Measurements from ENCODE around the gene PCNX1.
A peak's percentile ranks its signal among the peaks of the same experiment; 100 is the strongest.

PCNX1 gene

DNA sequence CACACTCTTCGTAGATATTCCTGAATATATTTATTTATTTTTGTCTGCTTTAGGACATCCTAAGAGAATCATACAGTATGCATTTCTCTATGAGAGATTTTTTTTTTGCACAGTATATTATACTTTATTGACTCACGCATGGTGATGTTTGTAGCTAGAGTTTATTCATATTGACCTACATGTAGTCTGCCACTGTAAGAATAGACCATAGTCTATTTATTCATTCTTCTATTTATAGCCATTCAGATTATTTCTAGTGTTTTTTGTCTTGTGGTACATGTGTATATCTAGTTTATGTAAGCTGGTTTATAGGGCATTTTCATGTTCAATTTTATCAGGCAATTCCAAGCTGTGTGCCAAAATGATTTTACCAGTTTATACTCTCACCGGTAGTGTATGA is 45.2 kb downstream of the PCNX1 start:
- no peak for DNase-seq (ENCODE audit: extremely low read depth, low read depth)
- TF ChIP-seq, protein P1, sequence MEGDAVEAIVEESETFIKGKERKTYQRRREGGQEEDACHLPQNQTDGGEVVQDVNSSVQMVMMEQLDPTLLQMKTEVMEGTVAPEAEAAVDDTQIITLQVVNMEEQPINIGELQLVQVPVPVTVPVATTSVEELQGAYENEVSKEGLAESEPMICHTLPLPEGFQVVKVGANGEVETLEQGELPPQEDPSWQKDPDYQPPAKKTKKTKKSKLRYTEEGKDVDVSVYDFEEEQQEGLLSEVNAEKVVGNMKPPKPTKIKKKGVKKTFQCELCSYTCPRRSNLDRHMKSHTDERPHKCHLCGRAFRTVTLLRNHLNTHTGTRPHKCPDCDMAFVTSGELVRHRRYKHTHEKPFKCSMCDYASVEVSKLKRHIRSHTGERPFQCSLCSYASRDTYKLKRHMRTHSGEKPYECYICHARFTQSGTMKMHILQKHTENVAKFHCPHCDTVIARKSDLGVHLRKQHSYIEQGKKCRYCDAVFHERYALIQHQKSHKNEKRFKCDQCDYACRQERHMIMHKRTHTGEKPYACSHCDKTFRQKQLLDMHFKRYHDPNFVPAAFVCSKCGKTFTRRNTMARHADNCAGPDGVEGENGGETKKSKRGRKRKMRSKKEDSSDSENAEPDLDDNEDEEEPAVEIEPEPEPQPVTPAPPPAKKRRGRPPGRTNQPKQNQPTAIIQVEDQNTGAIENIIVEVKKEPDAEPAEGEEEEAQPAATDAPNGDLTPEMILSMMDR (IDR thresholded peaks at IDR 0.05; ENCODE audit: low read depth, low read length) = no peak

DNA sequence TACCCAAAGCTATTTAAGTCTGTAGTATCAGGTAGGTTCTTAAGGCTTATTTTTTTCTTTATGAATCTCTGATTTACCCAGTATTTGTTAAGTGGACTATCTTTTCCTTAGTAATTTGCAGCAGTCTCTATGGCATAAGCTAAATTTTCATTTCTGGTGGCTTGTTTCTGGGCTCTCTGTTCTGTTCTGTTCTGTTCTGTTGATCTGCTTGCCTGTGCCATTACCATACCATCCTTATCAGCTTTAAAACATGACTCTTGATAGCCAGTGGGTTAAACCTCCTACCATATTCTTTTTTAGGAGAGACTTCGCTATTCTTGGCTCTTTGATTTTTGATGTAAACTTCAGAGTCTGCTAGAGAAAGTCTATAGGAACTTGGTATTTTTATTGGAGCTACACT is 46.8 kb downstream of the PCNX1 start:
- TF ChIP-seq, protein P1 (IDR thresholded peaks at IDR 0.05; ENCODE audit: low read depth, low read length) = no peak
- DNase-seq (ENCODE audit: extremely low read depth, low read depth) = no peak

DNA sequence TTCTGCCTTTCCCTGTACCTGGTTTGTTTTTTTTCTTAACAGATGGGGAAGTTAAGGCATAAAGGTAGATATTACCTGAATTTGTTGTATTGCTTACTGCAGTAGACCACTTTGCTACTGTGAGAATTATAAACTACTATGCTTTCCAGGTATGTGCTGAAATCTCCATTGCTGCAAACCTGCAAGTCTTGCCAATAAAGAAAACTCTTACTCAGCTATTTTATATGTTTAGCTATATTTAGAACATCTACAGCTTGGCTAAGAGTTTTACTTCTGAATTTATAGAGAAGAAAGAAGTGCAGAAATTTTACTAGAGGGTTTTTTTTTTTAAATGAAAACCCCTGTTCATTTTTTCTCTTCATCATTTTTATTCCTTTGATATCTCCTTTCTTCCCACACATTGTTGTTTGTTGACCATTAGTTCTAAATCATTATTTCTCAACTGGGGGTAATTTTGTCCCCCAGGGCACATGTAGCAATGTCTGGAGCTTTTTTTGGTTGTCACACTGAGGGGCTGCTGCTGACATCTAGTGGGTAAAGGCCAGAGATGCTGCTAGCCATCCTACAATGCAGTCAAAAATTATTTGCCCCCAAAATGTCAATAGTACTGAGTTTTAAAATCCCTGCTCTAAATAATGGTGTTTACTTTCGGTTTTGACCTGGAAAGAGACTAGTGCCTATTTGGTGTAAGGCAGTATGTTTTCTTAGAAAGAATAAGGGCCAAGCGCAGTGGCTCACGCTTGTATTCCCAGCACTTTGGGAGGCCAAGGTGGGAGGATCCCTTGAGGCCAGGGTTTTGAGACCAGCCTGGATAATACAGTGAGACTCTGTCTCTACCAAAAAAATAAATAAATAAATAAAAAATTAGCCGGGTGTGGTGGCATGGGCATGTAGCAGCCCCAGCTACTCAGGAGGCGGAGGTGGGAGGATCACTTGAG is 48.6 kb downstream of the PCNX1 start:
- TF ChIP-seq, protein P1 (IDR thresholded peaks at IDR 0.05; ENCODE audit: low read depth, low read length) = peak; percentile 72
- peak; percentile 10 for DNase-seq (ENCODE audit: extremely low read depth, low read depth)

- TF ChIP-seq, protein P1 (IDR thresholded peaks at IDR 0.05; ENCODE audit: low read depth, low read length) = no peak
- DNase-seq (ENCODE audit: extremely low read depth, low read depth) = no peak
Observed at GRCh38 chr14:70956511-70956910, 49.3 kb downstream of the PCNX1 start.

DNA sequence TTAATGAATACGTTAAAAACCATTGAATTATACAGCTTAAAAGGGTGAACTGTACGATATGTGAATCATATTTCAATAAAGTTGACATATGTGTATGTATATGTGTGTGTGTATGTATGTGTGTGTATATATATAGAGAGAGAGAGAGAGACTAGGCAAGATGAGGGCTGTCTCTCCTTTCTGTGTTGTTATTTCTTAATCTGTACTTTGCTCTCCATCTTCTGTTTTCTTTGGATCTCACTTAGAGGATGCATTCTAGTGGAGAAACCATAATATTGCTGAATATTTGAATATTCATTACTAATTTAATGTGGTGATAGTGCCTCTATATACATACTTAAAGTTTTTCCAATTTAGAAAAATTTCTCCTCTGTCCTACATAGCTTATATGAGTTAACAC is 50.5 kb downstream of the PCNX1 start:
- TF ChIP-seq, protein P1 (IDR thresholded peaks at IDR 0.05; ENCODE audit: low read depth, low read length) = no peak

DNA sequence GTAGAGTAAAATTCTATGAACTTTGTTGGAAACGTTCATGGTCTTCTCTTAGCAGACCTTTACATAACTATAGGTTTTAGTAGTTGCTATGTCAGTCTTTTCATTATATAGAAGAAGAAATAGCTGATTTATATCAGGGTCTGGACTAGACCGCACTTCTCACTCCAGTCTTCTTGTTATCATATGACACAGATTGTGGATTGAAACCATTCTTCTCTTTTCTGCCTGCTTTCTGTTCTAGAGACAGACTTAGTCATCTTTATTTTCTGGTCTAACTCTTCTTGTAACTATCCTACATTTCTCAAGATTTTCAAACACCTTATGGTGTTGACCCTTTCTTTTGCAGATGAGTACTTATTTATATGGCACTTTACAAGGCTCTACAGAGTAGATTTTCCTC is 55.7 kb downstream of the PCNX1 start:
- DNase-seq (ENCODE audit: extremely low read depth, low read depth) = no peak
- TF ChIP-seq, protein P1 (IDR thresholded peaks at IDR 0.05; ENCODE audit: low read depth, low read length) = no peak

More for the DNA sequence above, 50.5 kb downstream of the PCNX1 start:
- DNase-seq (ENCODE audit: extremely low read depth, low read depth) = no peak

DNA sequence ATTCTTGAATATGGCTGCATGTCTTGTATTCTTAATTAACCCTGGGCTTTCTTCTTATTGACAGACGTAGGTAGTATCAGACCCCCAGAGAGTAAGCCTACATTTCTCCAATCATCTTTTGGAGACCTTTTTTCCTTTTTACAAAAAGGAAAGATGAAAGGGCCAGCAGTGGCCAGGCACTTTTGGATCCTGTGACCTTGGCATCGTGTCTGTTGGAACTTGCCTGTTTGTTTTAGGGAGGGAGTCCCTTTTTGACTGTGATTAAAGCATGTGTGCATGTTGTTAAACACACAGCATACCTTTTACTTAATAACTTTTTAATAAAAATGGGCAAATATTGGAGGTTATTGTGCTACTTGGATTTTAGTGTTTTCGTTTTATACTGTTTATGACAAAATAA is 57.2 kb downstream of the PCNX1 start:
- TF ChIP-seq, protein P1 (IDR thresholded peaks at IDR 0.05; ENCODE audit: low read depth, low read length) = no peak
- no peak for DNase-seq (ENCODE audit: extremely low read depth, low read depth)

All from AG09319 (cell line).